HFF-Myc (cell line): ENCODE results near the gene PTPRE.

Experiments
- DNase-seq: peaks from one replicate; pipeline ENCODE4 v3.0.0-alpha.2; 2011; ENCODE audit warnings: low read depth; ENCODE audit errors: extremely low read depth
- H3K4me3 ChIP-seq: replicated peaks from 2 replicates; pipeline ENCODE4 v1.5.1; 2011; ENCODE audit warnings: low read depth, mild to moderate bottlenecking, control low read depth, low read length
- TF ChIP-seq, protein P1 (sequence below): IDR thresholded peaks from 2 replicates; pipeline ENCODE4 v1.5.1; 2012; ENCODE audit warnings: mild to moderate bottlenecking, low read depth, low read length, control low read depth; ENCODE audit errors: missing control alignments

PTPRE gene

DNA sequence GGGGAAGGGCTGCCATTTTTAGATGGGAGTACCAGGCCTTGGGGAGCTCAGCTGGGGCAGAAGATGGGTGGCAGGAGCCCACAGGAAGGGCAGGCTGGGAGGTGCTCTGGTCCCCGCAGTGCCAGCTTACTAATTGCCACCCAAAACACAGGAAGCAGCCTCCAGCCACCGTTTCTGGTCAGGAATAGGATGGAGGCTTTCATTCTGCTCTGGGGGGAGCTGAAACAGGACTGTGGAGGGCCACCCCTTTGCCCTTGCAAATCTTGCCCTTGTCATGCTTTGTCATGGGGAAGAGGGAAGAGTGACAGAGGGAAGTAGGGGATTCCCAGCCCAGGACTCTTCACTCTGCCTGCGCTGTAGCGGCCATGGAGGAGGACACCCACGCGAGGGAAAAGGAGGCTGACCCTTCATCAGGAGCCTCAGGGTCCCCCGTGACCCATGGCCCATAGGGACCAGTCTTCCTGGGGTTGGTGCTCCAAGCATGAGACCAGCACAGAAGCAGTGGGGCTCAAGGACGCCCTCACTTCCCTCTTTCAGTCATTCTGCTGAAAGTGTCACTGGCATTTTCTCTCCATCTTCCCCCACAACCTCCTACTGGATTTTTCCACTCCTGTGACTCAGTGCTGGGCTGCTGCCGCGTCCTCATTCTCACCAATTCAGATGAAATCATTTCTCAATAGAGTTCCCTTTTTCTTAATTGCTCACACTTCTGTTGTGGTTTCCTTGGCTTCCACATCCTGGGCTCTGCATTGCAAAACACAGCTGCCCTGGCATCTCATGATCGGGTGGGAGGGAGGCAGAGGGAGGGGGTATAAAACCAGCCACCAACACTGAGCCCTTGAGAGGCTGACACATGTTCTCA lies 157.4 kb downstream of the PTPRE start:
- TF ChIP-seq, protein P1, sequence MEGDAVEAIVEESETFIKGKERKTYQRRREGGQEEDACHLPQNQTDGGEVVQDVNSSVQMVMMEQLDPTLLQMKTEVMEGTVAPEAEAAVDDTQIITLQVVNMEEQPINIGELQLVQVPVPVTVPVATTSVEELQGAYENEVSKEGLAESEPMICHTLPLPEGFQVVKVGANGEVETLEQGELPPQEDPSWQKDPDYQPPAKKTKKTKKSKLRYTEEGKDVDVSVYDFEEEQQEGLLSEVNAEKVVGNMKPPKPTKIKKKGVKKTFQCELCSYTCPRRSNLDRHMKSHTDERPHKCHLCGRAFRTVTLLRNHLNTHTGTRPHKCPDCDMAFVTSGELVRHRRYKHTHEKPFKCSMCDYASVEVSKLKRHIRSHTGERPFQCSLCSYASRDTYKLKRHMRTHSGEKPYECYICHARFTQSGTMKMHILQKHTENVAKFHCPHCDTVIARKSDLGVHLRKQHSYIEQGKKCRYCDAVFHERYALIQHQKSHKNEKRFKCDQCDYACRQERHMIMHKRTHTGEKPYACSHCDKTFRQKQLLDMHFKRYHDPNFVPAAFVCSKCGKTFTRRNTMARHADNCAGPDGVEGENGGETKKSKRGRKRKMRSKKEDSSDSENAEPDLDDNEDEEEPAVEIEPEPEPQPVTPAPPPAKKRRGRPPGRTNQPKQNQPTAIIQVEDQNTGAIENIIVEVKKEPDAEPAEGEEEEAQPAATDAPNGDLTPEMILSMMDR: no peak
- H3K4me3 ChIP-seq: no peak overlapping the region
- DNase-seq: no peak

DNA sequence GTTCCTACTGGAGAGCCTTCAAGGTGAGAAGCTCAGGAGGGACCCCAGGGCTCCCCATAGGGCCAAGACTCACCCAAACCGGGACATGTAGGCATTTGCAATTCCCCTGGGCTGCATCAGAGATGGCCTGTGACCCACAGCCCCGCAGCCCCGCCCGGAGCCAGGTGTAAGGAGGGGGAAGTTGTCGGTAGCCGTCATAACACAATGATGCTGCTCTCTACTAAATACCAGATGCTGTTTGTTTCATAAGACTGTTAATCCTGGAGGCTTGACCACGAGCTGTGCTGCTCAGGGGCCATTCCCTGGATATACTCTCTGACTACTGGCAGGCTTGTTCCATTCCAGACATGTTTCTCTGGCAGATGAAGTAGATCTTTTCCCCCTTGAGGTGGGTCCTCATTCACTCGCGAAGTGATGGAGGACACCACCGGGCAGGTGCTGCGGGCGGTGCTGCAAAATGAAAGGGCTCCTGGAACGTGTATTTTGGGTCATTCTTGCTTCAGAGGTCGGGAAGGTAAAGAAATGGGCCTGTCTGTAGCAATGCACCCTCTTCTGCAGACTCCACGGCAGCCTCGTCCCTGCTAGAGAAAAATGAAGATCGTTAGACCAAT lies 158.2 kb downstream of the PTPRE start:
- TF ChIP-seq, protein P1: no peak
- H3K4me3 ChIP-seq: no peak overlapping the region
- no peak for DNase-seq

DNA sequence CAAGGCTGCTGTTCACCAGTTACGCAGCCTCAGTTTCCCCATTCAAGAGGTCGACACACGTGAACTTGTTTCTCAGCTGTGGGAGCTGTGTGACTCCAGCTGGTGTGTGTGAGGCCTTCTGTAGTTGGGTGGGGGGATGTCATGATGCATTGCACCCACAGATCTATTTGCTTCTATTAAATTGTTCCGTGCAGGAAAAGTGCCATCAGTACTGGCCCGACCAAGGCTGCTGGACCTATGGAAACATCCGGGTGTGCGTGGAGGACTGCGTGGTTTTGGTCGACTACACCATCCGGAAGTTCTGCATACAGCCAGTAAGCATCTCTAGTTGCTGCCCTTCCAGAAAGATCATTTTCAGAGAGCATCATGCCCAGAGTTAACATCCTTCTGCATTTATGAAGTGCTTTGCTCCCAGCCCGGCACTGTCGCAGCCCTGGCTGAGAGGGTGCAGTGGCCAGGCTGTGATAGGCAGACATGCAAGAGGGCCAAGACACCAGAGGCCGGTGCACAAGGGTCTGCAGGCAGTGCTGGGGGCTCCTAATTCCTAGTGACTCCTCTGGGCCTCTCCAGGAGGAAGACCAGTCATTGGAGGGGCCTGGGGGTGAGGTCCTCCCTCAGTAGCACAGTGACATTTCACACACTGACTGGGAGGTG lies 159.1 kb downstream of the PTPRE start:
- no peak for DNase-seq
- TF ChIP-seq, protein P1: no peak
- no peak overlapping the region for H3K4me3 ChIP-seq

DNA sequence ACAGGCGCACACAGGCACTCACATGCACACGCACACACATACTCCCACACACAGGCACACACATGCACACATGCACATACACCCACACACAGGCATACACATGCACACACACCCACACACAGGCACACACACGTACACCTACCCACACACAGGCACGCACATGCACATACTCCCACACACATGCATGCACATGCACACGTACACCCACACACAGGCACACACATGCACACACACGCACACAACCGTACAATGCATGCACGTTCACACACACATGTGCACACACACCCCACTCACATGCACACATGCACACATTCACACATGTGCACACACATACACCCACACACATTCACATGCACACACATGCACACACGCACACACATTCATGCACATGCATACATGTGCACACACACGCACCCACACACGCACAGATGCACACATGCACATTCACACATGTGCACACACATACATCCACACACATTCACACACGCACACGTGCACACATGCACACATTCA lies 160.0 kb downstream of the PTPRE start:
- TF ChIP-seq, protein P1: no peak
- no peak overlapping the region for H3K4me3 ChIP-seq
- DNase-seq: no peak

DNA sequence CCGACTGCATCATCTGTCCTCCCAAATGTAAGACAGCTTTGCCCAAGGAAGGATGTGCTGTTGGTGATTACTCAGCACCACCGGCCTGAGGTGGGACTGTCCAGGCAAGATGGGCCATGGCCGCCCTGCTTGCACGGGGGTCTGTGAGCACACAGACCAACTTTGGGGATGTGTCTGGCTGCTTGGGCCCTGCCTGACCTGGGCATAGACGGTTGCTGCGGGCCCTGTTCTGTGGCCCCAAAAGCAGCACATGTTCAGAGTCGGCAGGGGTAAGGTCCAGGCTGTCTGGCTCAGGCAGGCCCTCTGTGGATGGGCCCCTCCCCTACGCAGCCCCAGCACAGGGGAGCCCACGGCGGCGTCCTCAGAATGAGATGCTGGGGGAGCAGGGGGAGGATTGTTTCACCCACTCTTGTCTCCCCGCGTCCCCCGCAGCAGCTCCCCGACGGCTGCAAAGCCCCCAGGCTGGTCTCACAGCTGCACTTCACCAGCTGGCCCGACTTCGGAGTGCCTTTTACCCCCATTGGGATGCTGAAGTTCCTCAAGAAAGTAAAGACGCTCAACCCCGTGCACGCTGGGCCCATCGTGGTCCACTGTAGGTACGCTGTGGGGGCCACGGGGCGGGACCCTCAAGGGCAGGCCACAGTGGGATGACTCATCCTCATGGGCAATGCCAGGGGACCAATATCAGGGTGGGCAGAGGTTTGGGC lies 160.9 kb downstream of the PTPRE start:
- TF ChIP-seq, protein P1: no peak

More for the DNA sequence above, 160.9 kb downstream of the PTPRE start:
- H3K4me3 ChIP-seq: no peak overlapping the region
- no peak for DNase-seq
